Stimulated activated naive B cell treated with anti-CD40 and anti-IgM and Interleukin-4, amounts not matched to agents 10 μg/mL and 1 μg/mL and 100 μg/mL, for 72 hours (primary cell): ENCODE data around the gene CFHR5.

Experiments
- ATAC-seq, 2 donors: fragments of 150-1000 bp; cut with Tn5 transposase; replicated peaks; 2 replicates each; pipeline ENCODE4 v1.10.0; 2021; ENCODE audit warnings: moderate library complexity in 1 of 2
- DNase-seq: peaks from one replicate; pipeline ENCODE4 v3.0.0; 2021
- H3K27ac Mint-ChIP-seq: one replicate; pipeline ENCODE4 v1.8.0; 2022; ENCODE audit warnings: mild to moderate bottlenecking, mixed read lengths
- H3K27me3 Mint-ChIP-seq, 2 donors: one replicate each; pipeline ENCODE4 v1.8.0; 2022; ENCODE audit warnings: mixed read lengths in 2 of 2
- H3K36me3 Mint-ChIP-seq, 2 donors: one replicate each; pipeline ENCODE4 v1.8.0; 2022; ENCODE audit warnings: mixed read lengths in 2 of 2, mild to moderate bottlenecking in 1 of 2
- H3K4me1 Mint-ChIP-seq, 2 donors: one replicate each; pipeline ENCODE4 v1.8.0; 2022; ENCODE audit warnings: mixed read lengths in 2 of 2, mild to moderate bottlenecking in 1 of 2
- H3K4me3 Mint-ChIP-seq, 2 donors: one replicate each; pipeline ENCODE4 v1.8.0; 2022; ENCODE audit warnings: mild to moderate bottlenecking in 2 of 2, mixed read lengths in 2 of 2, moderate library complexity in 1 of 2
- H3K9me3 Mint-ChIP-seq, 2 donors: one replicate each; pipeline ENCODE4 v1.8.0; 2022; ENCODE audit warnings: mixed read lengths in 2 of 2, mild to moderate bottlenecking in 1 of 2

Gene CFHR5

DNA sequence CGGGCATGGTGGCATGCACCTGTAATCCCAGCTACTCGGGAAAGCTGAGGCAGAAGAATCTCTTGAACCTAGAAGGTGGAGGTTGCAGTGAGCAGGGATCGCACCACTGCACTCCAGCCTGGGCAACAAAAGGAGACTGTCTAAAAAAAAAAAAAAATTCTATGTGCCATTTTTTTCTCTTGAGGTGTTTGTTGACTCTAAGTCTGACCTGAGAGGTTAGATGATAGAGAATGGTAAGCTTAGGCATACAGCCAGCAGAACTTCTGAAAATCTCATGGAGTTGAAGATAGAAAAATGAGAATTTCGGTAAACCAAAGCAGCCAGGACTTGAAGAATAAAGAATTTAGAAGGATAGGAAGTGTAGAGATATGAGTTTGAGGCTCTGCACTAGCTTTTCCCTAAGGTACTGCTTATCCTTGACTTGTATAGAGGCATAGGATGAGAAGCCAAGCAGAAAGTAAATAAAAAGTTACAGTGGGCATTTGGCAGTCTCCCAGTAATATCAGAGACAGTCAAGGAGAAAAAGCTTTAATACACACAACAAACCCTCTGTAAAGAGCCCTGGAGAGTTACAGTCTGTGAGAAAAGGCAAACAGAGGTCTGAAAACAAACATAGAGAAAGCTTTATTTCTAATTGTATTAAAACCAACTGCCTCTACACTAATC, 65.5 kb downstream of the CFHR5 start:
- ATAC-seq = no peak
- H3K36me3 Mint-ChIP-seq = no peaks in the 10 kb centered on the region

DNA sequence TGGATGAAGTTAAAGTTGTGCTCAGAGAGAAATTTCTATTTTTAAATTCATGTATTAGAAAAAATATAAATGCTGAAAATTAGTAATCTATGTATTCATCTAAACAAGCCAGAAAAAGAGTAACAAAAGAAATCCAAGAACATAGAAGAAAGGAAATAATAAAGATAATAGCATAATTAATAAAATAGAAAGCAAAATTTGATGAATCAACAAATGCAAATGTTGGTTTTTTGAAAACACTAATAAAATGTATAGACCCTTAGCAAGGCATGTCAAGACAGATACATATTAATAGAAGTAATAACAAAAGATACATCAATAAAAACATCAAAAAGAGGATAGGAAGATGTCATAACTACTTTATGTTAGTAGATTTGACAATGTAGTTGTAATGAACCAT, 71.7 kb downstream of the CFHR5 start:
- no peak for DNase-seq
- no peaks in the 10 kb centered on the region for H3K27me3 Mint-ChIP-seq
- H3K9me3 Mint-ChIP-seq = peaks cover 0 to 13% of the 10 kb centered on the region in 2 donors
- no peak overlapping the region for H3K27ac Mint-ChIP-seq
- no peak overlapping the region for H3K4me3 Mint-ChIP-seq
- no peaks in the 10 kb centered on the region for H3K36me3 Mint-ChIP-seq
- no peak for ATAC-seq
- no peaks in the 10 kb centered on the region for H3K4me1 Mint-ChIP-seq

More for the DNA sequence above, 65.5 kb downstream of the CFHR5 start:
- Mint-ChIP-seq H3K9me3 (peaks cover 0 to 11% of the 10 kb centered on the region in 2 donors), H3K27ac (no peak overlapping the region), H3K4me1 (no peaks in the 10 kb centered on the region), H3K4me3 (no peak overlapping the region), H3K27me3 (no peaks in the 10 kb centered on the region)
- no peak for DNase-seq
